GM19463 (cell line): Measurements from ENCODE around the gene PTGS1.
"Not testable (repeated sequence)": the region's sequence is repeated elsewhere in the genome, so short reads cannot be mapped to it uniquely, and the experiment has no call there.

Source experiments
- ATAC-seq: cut with Tn5 transposase; IDR thresholded peaks from one replicate; pipeline ENCODE4 v1.9.1; 2021; ENCODE audit warnings: mild to moderate bottlenecking, moderate library complexity; ENCODE audit not compliant: unreplicated experiment

PTGS1 gene

GRCh38 chr9:122394265-122395125 is 23.7 kb downstream of the PTGS1 start:
- no peak for ATAC-seq

- no peak for ATAC-seq
Observed at GRCh38 chr9:122396614-122397148, 25.9 kb downstream of the PTGS1 start.

GRCh38 chr9:122397749-122398148 is 26.9 kb downstream of the PTGS1 start:
- ATAC-seq = no peak

GRCh38 chr9:122398371-122398924 is 27.6 kb downstream of the PTGS1 start:
- ATAC-seq = no peak

- ATAC-seq = no peak
Observed at GRCh38 chr9:122401896-122402295, 31.1 kb downstream of the PTGS1 start.

- no peak for ATAC-seq
Observed at GRCh38 chr9:122402403-122402871, 31.6 kb downstream of the PTGS1 start.

- no peak for ATAC-seq
Observed at GRCh38 chr9:122402874-122403273, 32.0 kb downstream of the PTGS1 start.

- no peak for ATAC-seq
Observed at GRCh38 chr9:122403381-122404000, 32.7 kb downstream of the PTGS1 start.

- ATAC-seq = not testable (repeated sequence)
Observed at GRCh38 chr9:122405304-122406069, 34.7 kb downstream of the PTGS1 start.

GRCh38 chr9:122406070-122406890 is 35.5 kb downstream of the PTGS1 start:
- no peak for ATAC-seq

- not testable (repeated sequence) for ATAC-seq
Observed at GRCh38 chr9:122414108-122414507, 43.3 kb downstream of the PTGS1 start.

GRCh38 chr9:122418016-122418415 is 47.2 kb downstream of the PTGS1 start:
- ATAC-seq = no peak

GRCh38 chr9:122420315-122420714 is 49.5 kb downstream of the PTGS1 start:
- ATAC-seq = no peak

GRCh38 chr9:122425087-122425486 is 54.3 kb downstream of the PTGS1 start:
- no peak for ATAC-seq

- no peak for ATAC-seq
Observed at GRCh38 chr9:122426723-122427122, 55.9 kb downstream of the PTGS1 start.

- ATAC-seq = no peak
Observed at GRCh38 chr9:122442568-122442967, 71.7 kb downstream of the PTGS1 start.

- ATAC-seq = no peak
Observed at GRCh38 chr9:122444041-122444733, 73.4 kb downstream of the PTGS1 start.
